HG02885 (cell line): ENCODE measurements around the gene HSPA4L.

Experiments used
- ATAC-seq: cut with Tn5 transposase; IDR thresholded peaks from one replicate; pipeline ENCODE4 v1.9.1; 2021; ENCODE audit warnings: mild to moderate bottlenecking; ENCODE audit not compliant: unreplicated experiment, poor library complexity

The HSPA4L gene

GRCh38 chr4:127783026-127783769 is 1.1 kb downstream of the HSPA4L start:
- peak; percentile 20 for ATAC-seq

- no peak for ATAC-seq
Observed at GRCh38 chr4:127783955-127784770, 2.0 kb downstream of the HSPA4L start.

GRCh38 chr4:127788517-127788916 is 6.4 kb downstream of the HSPA4L start:
- ATAC-seq, result peak; percentile 58

DNA sequence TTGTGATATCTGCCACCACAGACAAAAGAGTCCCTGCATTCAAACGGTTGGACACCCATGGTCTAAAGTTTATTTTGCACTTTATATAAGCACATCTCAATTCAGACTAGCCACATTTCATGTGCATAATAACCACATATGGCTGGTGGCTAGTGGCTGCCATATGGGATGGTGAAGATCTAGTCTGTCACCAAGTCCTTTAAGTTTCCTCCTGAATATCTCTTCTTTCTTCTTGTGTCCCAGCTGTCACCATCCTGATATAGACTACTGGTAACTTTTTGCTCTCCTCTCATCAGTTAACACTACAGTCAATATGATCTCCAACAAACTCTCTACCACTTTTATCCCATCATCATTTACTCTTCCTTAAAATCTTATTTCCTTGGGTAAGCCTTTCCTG is 9.3 kb downstream of the HSPA4L start:
- ATAC-seq, result no peak

GRCh38 chr4:127793528-127793927 is 11.4 kb downstream of the HSPA4L start:
- no peak for ATAC-seq

DNA sequence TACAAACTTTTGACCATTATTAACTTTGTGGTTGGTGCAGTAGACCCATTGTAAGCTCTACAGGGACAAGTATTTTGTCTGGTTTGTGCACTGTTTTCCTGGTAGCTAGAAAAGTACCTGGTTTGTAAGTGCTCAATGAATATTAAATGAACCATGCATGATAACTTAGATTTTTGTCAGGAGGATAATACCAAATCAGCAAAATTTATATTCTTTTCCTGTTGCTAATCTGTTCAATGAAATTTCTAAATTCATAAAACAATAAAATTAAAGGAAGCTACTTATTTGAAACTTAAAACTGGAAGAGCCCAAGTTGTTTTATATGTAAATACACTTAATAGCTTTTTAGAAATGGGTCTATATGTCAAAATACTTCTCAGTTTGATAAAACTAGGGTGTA is 17.6 kb downstream of the HSPA4L start:
- ATAC-seq, result no peak

GRCh38 chr4:127809173-127809800 is 27.2 kb downstream of the HSPA4L start:
- ATAC-seq, result no peak

DNA sequence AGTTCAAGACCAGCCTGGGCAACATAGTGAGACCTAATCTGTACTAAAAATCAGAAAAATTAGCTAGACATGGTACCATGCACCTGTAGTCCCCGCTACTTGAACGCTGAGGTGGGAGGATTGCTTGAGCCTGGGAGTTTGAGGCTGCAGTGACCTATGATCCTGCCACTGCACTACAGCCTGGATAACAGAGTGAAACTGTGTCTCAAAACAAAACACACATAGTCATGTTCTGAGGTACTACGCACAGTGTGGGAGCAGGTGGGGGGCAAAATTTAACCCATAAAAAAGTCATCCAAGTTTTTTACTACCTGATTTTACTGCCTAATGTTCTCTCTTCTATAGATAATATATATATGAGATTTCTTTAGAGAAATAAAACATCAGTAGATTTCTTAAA is 28.4 kb downstream of the HSPA4L start:
- peak; percentile 40 for ATAC-seq

GRCh38 chr4:127822430-127822829 is 40.3 kb downstream of the HSPA4L start:
- no peak for ATAC-seq

DNA sequence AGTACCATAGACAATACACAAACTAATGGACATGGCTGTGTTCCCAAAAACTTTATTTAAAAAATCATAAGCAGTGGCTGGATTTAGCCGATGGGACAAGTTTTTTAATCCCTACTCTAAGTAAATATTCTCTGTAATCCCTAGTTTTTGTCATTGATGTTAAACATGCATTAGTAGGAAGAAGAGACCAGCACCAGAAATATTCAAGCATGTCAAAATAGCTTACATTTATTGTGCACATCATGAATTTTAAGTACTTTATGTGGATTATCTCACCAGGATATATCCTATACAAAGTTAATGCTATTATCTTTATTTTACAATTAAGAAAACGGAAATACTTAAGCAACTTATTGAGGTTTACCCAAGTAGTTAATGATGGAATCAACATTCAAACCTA is 46.0 kb downstream of the HSPA4L start:
- no peak for ATAC-seq

GRCh38 chr4:127829014-127829413 is 46.9 kb downstream of the HSPA4L start:
- peak; percentile 87 for ATAC-seq

- peak; percentile 71 for ATAC-seq
Observed at GRCh38 chr4:127832585-127832984, 50.5 kb downstream of the HSPA4L start.

GRCh38 chr4:127843704-127844600 is 61.8 kb downstream of the HSPA4L start:
- no peak for ATAC-seq

GRCh38 chr4:127844601-127845116 is 62.5 kb downstream of the HSPA4L start:
- ATAC-seq, result no peak

- no peak for ATAC-seq
Observed at GRCh38 chr4:127846061-127846460, 63.9 kb downstream of the HSPA4L start.

- no peak for ATAC-seq
Observed at GRCh38 chr4:127846765-127847164, 64.6 kb downstream of the HSPA4L start.

- no peak for ATAC-seq
Observed at GRCh38 chr4:127849505-127850234, 67.5 kb downstream of the HSPA4L start.

DNA sequence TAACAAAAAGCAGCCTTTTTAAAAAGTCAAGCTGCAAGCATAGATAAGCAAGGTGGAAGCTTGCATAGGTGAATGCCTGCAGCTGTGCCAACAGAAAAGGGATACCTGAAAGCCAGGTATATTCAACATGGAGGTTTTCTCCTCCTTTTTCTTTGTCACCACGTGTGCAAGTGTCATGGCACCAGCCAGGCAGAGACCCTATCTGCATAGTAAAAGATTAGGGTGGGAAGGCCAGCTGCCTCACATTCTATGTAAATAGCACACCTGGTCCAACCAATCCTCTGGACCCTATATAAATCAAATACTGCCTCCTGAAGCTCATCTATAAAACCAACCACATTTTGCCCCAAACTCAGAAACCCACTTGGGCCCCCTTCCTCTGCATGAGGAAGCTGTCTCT is 70.5 kb downstream of the HSPA4L start:
- no peak for ATAC-seq

DNA sequence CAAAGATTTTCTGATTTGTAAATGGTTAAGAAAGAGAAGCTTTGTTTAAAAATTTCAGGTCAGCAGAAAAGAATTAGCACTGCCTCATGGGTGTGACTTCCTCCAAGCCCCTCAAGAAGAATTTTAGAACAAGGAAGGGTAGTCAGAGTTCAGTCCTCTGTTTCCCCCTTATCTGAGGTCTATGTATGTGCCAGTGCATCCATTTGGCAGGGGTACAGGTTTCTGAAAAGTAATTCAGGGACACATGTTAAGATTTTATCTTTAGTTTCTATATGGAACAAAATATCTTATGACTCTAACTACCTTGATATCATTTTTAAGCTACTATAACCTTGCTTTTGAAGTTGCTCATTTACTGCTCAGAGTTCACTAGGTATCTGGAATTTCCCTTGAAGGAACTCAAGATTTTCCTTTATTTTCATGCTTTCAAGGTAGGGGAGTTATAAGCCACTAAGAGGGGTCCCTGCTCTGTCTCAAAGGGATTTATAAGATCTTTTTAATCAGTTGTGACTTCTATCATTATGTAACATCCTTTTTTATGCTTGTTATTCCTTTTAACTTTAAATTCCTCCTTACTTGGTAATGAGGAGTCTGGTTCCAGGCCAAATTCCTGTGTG is 74.2 kb downstream of the HSPA4L start:
- ATAC-seq, result peak; percentile 27
